Right atrium auricular region (tissue), 2 donors: Measurements from ENCODE around the gene CD300A. TPM values are rescaled to one million over a fixed set of nuclear protein-coding genes. Genes with fewer than 3 reads are reported as not detected.
A peak's percentile ranks its signal among the peaks of the same experiment; 100 is the strongest.

ENCODE experiments used
- DNase-seq: peaks from one replicate; pipeline ENCODE4 v3.0.0-alpha.2; 2019; ENCODE audit warnings: low spot score
- H3K27ac ChIP-seq, 2 donors: fragments of 200-600 bp; sonication (generic); 1 replicate in 1 of 2; 2 replicates in 1 of 2; pipeline ENCODE4 v1.5.1; 2016 to 2019
- H3K27me3 ChIP-seq, 2 donors: fragments of 200-600 bp; sonication (generic); one replicate each; pipeline versions ENCODE4 v1.5.1 to v1.6.0; 2017 to 2019
- H3K36me3 ChIP-seq: fragments of 200-600 bp; sonication (generic); one replicate; pipeline ENCODE4 v1.5.1; 2016
- H3K4me1 ChIP-seq, 2 donors: fragments of 200-600 bp; sonication (generic); one replicate each; pipeline versions ENCODE4 v1.5.1 to v1.6.0; 2017 to 2019
- H3K4me3 ChIP-seq, 2 donors: fragments of 200-600 bp; sonication (generic); 1 replicate in 1 of 2; 2 replicates in 1 of 2; pipeline ENCODE4 v1.5.1; 2017 to 2019; ENCODE audit warnings: mild to moderate bottlenecking in 1 of 2, moderate library complexity in 1 of 2
- H3K9me3 ChIP-seq, 2 donors: fragments of 200-600 bp; sonication (generic); one replicate each; pipeline ENCODE4 v1.5.1; 2019
- total RNA-seq, 2 donors: library from RNA; depleted of rRNA; stranded (reverse); fragments of >200 nt; gene quantifications; one replicate each; pipeline ENCODE4 v1.1.0, GENCODE V29; 2016
- TF ChIP-seq, protein P1 (sequence below), 2 donors: fragments of 200-600 bp; sonication (generic); IDR thresholded peaks; one replicate each; pipeline ENCODE4 v1.5.1; 2019; ENCODE audit warnings: antibody characterized with exemption in 2 of 2

Gene CD300A
- total RNA-seq, 2 donors from 2014 or later = 2.0 to 7.8 TPM

GRCh38 chr17:74526681-74527080 lies 60.2 kb downstream of the CD300A start:
- TF ChIP-seq, protein P1, sequence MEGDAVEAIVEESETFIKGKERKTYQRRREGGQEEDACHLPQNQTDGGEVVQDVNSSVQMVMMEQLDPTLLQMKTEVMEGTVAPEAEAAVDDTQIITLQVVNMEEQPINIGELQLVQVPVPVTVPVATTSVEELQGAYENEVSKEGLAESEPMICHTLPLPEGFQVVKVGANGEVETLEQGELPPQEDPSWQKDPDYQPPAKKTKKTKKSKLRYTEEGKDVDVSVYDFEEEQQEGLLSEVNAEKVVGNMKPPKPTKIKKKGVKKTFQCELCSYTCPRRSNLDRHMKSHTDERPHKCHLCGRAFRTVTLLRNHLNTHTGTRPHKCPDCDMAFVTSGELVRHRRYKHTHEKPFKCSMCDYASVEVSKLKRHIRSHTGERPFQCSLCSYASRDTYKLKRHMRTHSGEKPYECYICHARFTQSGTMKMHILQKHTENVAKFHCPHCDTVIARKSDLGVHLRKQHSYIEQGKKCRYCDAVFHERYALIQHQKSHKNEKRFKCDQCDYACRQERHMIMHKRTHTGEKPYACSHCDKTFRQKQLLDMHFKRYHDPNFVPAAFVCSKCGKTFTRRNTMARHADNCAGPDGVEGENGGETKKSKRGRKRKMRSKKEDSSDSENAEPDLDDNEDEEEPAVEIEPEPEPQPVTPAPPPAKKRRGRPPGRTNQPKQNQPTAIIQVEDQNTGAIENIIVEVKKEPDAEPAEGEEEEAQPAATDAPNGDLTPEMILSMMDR (IDR thresholded peaks at IDR 0.05) = no peak
- H3K27ac ChIP-seq = no peak overlapping the region
- DNase-seq = no peak
- H3K9me3 ChIP-seq = no peaks in the 10 kb centered on the region
- no peaks in the 10 kb centered on the region for H3K4me1 ChIP-seq
- H3K4me3 ChIP-seq = no peak overlapping the region
- H3K36me3 ChIP-seq = no peaks in the 10 kb centered on the region
- no peaks in the 10 kb centered on the region for H3K27me3 ChIP-seq

DNA sequence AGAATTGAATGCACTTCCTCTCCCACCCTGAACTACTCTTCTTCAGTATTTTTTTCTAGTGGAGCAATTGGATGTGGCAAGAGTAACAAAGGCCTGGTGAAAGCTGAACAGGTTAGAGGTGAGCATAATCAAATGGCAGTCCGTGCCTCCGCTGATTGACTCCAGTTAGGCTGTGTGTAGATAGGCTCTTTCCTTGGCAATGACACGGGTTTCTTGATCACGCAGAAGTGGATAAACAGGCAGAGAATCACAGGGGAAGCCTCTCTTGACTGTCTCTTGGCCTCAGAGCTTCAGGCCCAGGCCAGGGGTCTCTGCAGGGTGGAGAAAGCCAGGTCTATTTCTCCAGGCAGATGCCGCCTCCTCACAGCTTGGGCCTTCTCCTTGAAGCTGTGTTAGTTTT lies 60.6 kb downstream of the CD300A start:
- DNase-seq = no peak
- H3K4me1 ChIP-seq = no peaks in the 10 kb centered on the region
- H3K36me3 ChIP-seq = no peaks in the 10 kb centered on the region
- no peaks in the 10 kb centered on the region for H3K27me3 ChIP-seq
- no peak overlapping the region for H3K27ac ChIP-seq
- TF ChIP-seq, protein P1 (IDR thresholded peaks at IDR 0.05) = no peak
- H3K4me3 ChIP-seq = no peak overlapping the region
- no peaks in the 10 kb centered on the region for H3K9me3 ChIP-seq

DNA sequence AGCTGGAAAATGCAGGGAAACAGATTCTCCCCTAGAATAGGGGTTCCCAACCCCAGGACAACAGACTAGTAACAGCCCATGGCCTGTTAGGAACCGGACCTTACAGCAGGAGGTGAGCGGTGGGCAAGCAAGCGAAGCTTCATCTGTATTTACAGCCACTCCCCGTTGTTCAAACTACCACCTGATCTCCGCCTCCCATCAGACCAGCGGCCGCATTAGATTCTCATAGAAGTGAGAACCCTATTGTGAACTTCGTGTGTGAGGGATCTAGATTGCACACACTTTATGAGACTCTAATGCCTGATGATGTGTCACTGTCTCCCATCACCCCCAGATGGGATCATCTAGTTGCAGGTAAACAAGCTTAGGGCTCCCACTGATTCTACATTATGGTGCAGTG lies 61.3 kb downstream of the CD300A start:
- Histone ChIP-seq H3K27ac (no peak overlapping the region), H3K27me3 (no peaks in the 10 kb centered on the region), H3K4me3 (no peak overlapping the region), H3K36me3 (no peaks in the 10 kb centered on the region), H3K4me1 (no peaks in the 10 kb centered on the region), H3K9me3 (no peaks in the 10 kb centered on the region)
- TF ChIP-seq, protein P1 (IDR thresholded peaks at IDR 0.05) = no peak
- peak; percentile 34 for DNase-seq

DNA sequence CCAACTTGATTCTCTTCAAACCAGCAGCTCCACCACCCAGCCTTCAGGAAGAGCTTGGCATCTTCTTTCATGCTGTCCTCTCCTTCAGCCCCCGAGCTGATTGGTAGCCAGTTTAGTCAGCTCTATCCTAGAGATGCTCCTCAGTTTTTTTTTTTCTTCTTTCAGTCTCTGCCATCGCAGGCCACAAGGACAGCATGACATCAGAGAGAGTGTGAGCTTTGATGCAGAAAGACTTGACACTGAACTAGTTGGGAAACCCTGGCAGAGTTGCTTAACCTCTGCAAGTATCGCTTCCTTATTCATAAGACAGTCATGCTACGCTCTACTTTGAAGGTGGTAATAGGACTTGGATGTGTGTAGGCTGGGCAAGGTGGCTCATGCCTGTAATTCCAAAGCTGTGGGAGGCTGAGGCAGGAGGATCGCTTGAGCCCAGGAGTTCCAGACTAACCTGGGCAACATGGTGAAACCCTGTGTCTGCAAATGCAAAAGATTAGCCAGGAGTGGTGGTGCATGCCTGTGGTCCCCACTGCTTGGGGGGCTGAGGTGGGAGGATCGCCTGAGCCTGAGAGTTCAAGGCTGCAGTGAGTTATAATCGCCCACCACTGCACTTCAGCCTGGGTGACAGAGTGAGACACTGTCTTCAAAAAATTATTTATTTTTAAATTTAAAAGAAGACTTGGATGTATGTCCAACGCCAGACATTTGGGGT lies 62.2 kb downstream of the CD300A start:
- no peaks in the 10 kb centered on the region for H3K4me1 ChIP-seq
- H3K9me3 ChIP-seq = no peaks in the 10 kb centered on the region
- H3K36me3 ChIP-seq = no peaks in the 10 kb centered on the region
- no peaks in the 10 kb centered on the region for H3K27me3 ChIP-seq
- H3K27ac ChIP-seq = no peak overlapping the region
- DNase-seq = peak; percentile 59
- H3K4me3 ChIP-seq = no peak overlapping the region
- TF ChIP-seq, protein P1 (IDR thresholded peaks at IDR 0.05) = no peak

DNA sequence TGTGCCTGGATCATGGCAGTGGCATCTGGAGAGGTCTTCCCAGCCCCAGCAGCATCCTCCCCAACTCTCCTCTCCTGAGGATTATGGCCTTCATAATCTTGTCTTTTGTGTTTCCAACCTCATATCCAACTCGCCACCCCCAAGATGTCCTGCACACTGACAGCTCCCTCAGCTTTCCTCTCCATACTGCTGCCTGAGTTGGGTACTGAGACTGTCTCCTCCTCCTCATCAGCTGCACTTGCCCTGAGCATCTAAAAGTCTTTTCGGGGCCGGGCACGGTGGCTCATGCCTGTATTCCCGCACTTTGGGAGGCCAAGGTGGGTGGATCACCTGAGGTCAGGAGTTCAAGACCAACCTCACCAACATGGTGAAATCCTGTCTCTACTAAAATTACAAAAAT lies 62.8 kb downstream of the CD300A start:
- no peaks in the 10 kb centered on the region for H3K36me3 ChIP-seq

More for the DNA sequence above, 62.8 kb downstream of the CD300A start:
- DNase-seq = peak; percentile 48
- H3K27ac ChIP-seq = no peak overlapping the region
- H3K4me3 ChIP-seq = no peak overlapping the region
- H3K4me1 ChIP-seq = no peaks in the 10 kb centered on the region
- no peaks in the 10 kb centered on the region for H3K27me3 ChIP-seq
- TF ChIP-seq, protein P1 (IDR thresholded peaks at IDR 0.05) = no peak
- no peaks in the 10 kb centered on the region for H3K9me3 ChIP-seq
